HUES64 (cell line): Measurements from ENCODE around the gene HTR4. TPM values are rescaled to one million over a fixed set of nuclear protein-coding genes. Genes with fewer than 3 reads are reported as not detected.

Experiments
- H3K27ac ChIP-seq: 2 replicates; pipeline ENCODE4 v1.7.0; 2013; ENCODE audit warnings: low read depth, low read length, inconsistent platforms
- H3K27me3 ChIP-seq: 2 replicates; pipeline ENCODE4 v1.6.1; 2013; ENCODE audit warnings: mild to moderate bottlenecking, low read length; ENCODE audit not compliant: insufficient read depth
- H3K36me3 ChIP-seq: 2 replicates; pipeline ENCODE4 v1.6.1; 2013; ENCODE audit warnings: mild to moderate bottlenecking, low read length; ENCODE audit not compliant: insufficient read depth
- H3K4me1 ChIP-seq: 2 replicates; pipeline ENCODE4 v1.6.1; 2013; ENCODE audit warnings: mild to moderate bottlenecking, low read length, moderate library complexity; ENCODE audit not compliant: insufficient read depth
- H3K4me3 ChIP-seq: 2 replicates; pipeline ENCODE4 v1.5.1; 2013; ENCODE audit warnings: mild to moderate bottlenecking, low read length, moderate library complexity
- H3K9ac ChIP-seq: 2 replicates; pipeline ENCODE4 v1.6.1; 2013; ENCODE audit warnings: mild to moderate bottlenecking, low read depth, low read length
- H3K9me3 ChIP-seq: 2 replicates; pipeline ENCODE4 v1.6.1; 2013; ENCODE audit warnings: low read depth, low read length; ENCODE audit not compliant: insufficient read depth
- WGBS: fragments of 150-250, 120-280 bp; methylation state at CpG from one replicate; pipeline ENCODE4 v1.1.7; 2013; ENCODE audit warnings: missing lambda C conversion rate; 5-methylcytosine and 5-hydroxymethylcytosine counted together
- polyA plus RNA-seq, 2 experiments: library from polyadenylated mRNA; stranded (reverse); fragments of 50-300 nt; gene quantifications; one replicate each; pipeline ENCODE4 v1.2.3, GENCODE V29; 2013

The HTR4 gene
- not detected for polyA plus RNA-seq (2013, experiment 1 of 2)
- not detected for polyA plus RNA-seq (2013, experiment 2 of 2)

- Histone ChIP-seq H3K27me3 (peaks cover 48% of the 10 kb centered on the region), H3K4me1 (no peaks in the 10 kb centered on the region), H3K36me3 (no peaks in the 10 kb centered on the region), H3K9ac (peak within 1 kb of the TSS; percentile 14; the same call in 1 of the 2 replicates), H3K9me3 (no peaks in the 10 kb centered on the region), H3K4me3 (peak within 1 kb of the TSS; percentile 60), H3K27ac (no peak within 1 kb of the TSS)
- 8% methylated on average over 72 of the region's 72 CpGs for WGBS
Measured at GRCh38 chr5:148653836-148654781, at the start of gene HTR4. TSS of gene HTR4 (minus strand) at chr5:148654527. CDS start at chr5:148637014, 17,513 bp downstream.

- Histone ChIP-seq H3K9ac (no peak overlapping the region), H3K9me3 (no peaks in the 10 kb centered on the region), H3K4me1 (peaks cover 4% of the 10 kb centered on the region; the same call in 1 of the 2 replicates), H3K27ac (no peak overlapping the region), H3K36me3 (no peaks in the 10 kb centered on the region), H3K27me3 (no peaks in the 10 kb centered on the region), H3K4me3 (no peak overlapping the region)
Measured at GRCh38 chr5:148702019-148702596, 47.8 kb upstream of the HTR4 start.

GRCh38 chr5:148699028-148699427 is 44.7 kb upstream of the HTR4 start:
- H3K27ac ChIP-seq: no peak overlapping the region
- H3K27me3 ChIP-seq: no peaks in the 10 kb centered on the region
- H3K9ac ChIP-seq: no peak overlapping the region
- no peaks in the 10 kb centered on the region for H3K36me3 ChIP-seq
- WGBS: no CpG with 5 or more reads among the region's 3 CpGs
- peaks cover 4% of the 10 kb centered on the region; the same call in 1 of the 2 replicates for H3K4me1 ChIP-seq
- no peak overlapping the region for H3K4me3 ChIP-seq
- H3K9me3 ChIP-seq: no peaks in the 10 kb centered on the region

- Histone ChIP-seq H3K27me3 (no peaks in the 10 kb centered on the region), H3K36me3 (no peaks in the 10 kb centered on the region), H3K9ac (no peak overlapping the region), H3K4me1 (peaks cover 4% of the 10 kb centered on the region; the same call in 1 of the 2 replicates), H3K9me3 (no peaks in the 10 kb centered on the region), H3K4me3 (no peak overlapping the region), H3K27ac (no peak overlapping the region)
- WGBS: 80% methylated on average over 2 of the region's 2 CpGs
Measured at GRCh38 chr5:148697809-148698196, 43.5 kb upstream of the HTR4 start.

GRCh38 chr5:148697180-148697808 is 43.0 kb upstream of the HTR4 start:
- Histone ChIP-seq H3K27me3 (no peaks in the 10 kb centered on the region), H3K27ac (no peak overlapping the region), H3K9me3 (no peaks in the 10 kb centered on the region), H3K36me3 (no peaks in the 10 kb centered on the region), H3K4me3 (no peak overlapping the region), H3K4me1 (peaks cover 3% of the 10 kb centered on the region; the same call in 1 of the 2 replicates), H3K9ac (no peak overlapping the region)
- 91% methylated on average over 6 of the region's 6 CpGs for WGBS

GRCh38 chr5:148696187-148697036 is 42.1 kb upstream of the HTR4 start:
- 91% methylated on average over 3 of the region's 3 CpGs for WGBS
- H3K4me3 ChIP-seq: no peak overlapping the region
- no peak overlapping the region for H3K27ac ChIP-seq
- no peaks in the 10 kb centered on the region for H3K27me3 ChIP-seq
- H3K4me1 ChIP-seq: no peaks in the 10 kb centered on the region
- H3K36me3 ChIP-seq: no peaks in the 10 kb centered on the region
- H3K9me3 ChIP-seq: no peaks in the 10 kb centered on the region
- no peak overlapping the region for H3K9ac ChIP-seq

- H3K9me3 ChIP-seq: no peaks in the 10 kb centered on the region
- H3K4me3 ChIP-seq: no peak overlapping the region
- WGBS: no CpG with 5 or more reads among the region's 1 CpG
- no peak overlapping the region for H3K27ac ChIP-seq
- H3K27me3 ChIP-seq: no peaks in the 10 kb centered on the region
- no peak overlapping the region for H3K9ac ChIP-seq
- no peaks in the 10 kb centered on the region for H3K36me3 ChIP-seq
- H3K4me1 ChIP-seq: no peaks in the 10 kb centered on the region
Measured at GRCh38 chr5:148690945-148691344, 36.6 kb upstream of the HTR4 start.

- Histone ChIP-seq H3K9ac (no peak overlapping the region), H3K27me3 (no peaks in the 10 kb centered on the region), H3K4me1 (no peaks in the 10 kb centered on the region), H3K36me3 (no peaks in the 10 kb centered on the region), H3K4me3 (no peak overlapping the region), H3K27ac (no peak overlapping the region), H3K9me3 (no peaks in the 10 kb centered on the region)
Measured at GRCh38 chr5:148688787-148689186, 34.5 kb upstream of the HTR4 start.

- no peak overlapping the region for H3K27ac ChIP-seq
- H3K36me3 ChIP-seq: no peaks in the 10 kb centered on the region
- H3K9me3 ChIP-seq: no peaks in the 10 kb centered on the region
- 94% methylated on average over 2 of the region's 2 CpGs for WGBS
- no peak overlapping the region for H3K9ac ChIP-seq
- no peaks in the 10 kb centered on the region for H3K27me3 ChIP-seq
- no peaks in the 10 kb centered on the region for H3K4me1 ChIP-seq
- H3K4me3 ChIP-seq: no peak overlapping the region
Measured at GRCh38 chr5:148687871-148688270, 33.5 kb upstream of the HTR4 start.

GRCh38 chr5:148687427-148687826 is 33.1 kb upstream of the HTR4 start:
- Histone ChIP-seq H3K27ac (no peak overlapping the region), H3K36me3 (no peaks in the 10 kb centered on the region), H3K4me1 (no peaks in the 10 kb centered on the region), H3K9me3 (no peaks in the 10 kb centered on the region), H3K27me3 (no peaks in the 10 kb centered on the region), H3K4me3 (no peak overlapping the region), H3K9ac (no peak overlapping the region)
- WGBS: 58% methylated on average over 3 of the region's 3 CpGs
